ENCODE measurements around the gene TMEM14A. TPM values are rescaled to one million over a fixed set of nuclear protein-coding genes. Genes with fewer than 3 reads are reported as not detected.

TMEM14A gene
- total RNA-seq, 1 experiment from 2014 or later = 45.6 TPM

- ATAC-seq (peak; percentile 93), DNase-seq (ENCODE audit: low read depth, low spot score) (peak; percentile 25)
- Histone ChIP-seq H3K4me3 (ENCODE audit: low read depth in 2 of 2, low read length in 2 of 2) (no peak overlapping the region), H3K4me1 (ENCODE audit: control insufficient read depth, insufficient read depth, low read length) (no peaks in the 10 kb centered on the region), H3K36me3 (ENCODE audit: control insufficient read depth, insufficient read depth, low read length) (no peaks in the 10 kb centered on the region), H3K27ac (ENCODE audit: low read length) (no peak overlapping the region), H3K27me3 (ENCODE audit: control insufficient read depth, insufficient read depth, low read length) (no peaks in the 10 kb centered on the region), H3K9me3 (ENCODE audit: control insufficient read depth, insufficient read depth, low read depth, low read length) (no peaks in the 10 kb centered on the region)
- POLR2A ChIA-PET = interaction anchor here (0.6 kb wide), 1 partner anchor 600 kb away, joined by 5 read pairs; no protein-coding TSS in a partner anchor
- TF ChIP-seq, protein P1, sequence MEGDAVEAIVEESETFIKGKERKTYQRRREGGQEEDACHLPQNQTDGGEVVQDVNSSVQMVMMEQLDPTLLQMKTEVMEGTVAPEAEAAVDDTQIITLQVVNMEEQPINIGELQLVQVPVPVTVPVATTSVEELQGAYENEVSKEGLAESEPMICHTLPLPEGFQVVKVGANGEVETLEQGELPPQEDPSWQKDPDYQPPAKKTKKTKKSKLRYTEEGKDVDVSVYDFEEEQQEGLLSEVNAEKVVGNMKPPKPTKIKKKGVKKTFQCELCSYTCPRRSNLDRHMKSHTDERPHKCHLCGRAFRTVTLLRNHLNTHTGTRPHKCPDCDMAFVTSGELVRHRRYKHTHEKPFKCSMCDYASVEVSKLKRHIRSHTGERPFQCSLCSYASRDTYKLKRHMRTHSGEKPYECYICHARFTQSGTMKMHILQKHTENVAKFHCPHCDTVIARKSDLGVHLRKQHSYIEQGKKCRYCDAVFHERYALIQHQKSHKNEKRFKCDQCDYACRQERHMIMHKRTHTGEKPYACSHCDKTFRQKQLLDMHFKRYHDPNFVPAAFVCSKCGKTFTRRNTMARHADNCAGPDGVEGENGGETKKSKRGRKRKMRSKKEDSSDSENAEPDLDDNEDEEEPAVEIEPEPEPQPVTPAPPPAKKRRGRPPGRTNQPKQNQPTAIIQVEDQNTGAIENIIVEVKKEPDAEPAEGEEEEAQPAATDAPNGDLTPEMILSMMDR (IDR thresholded peaks at IDR 0.05) = peak; percentile 84
- TF ChIP-seq POLR2AphosphoS5 (IDR thresholded peaks at IDR 0.05; ENCODE audit: low read depth, low read length) = no peak
- BruUV-seq (replicated peaks) = no TSS peak
- intact Hi-C loops (cut with micrococcal nuclease; ENCODE audit: unreplicated experiment) = no loop called here
- CTCF ChIA-PET = no interaction called here
- in situ Hi-C loops (cut with HindIII; ENCODE audit: low pct_unique_long_range_greater_than_20kb, low sequenced_read_pairs) = no loop called here
Measured at GRCh38 chr6:52724406-52725121, 53.7 kb downstream of the TMEM14A start.

- in situ Hi-C loops (cut with HindIII; ENCODE audit: low pct_unique_long_range_greater_than_20kb, low sequenced_read_pairs) (no loop called here), intact Hi-C loops (cut with micrococcal nuclease; ENCODE audit: unreplicated experiment) (no loop called here)
- no peak overlapping the region for H3K4me3 ChIP-seq (ENCODE audit: low read depth in 2 of 2, low read length in 2 of 2)
- H3K36me3 ChIP-seq (ENCODE audit: control insufficient read depth, insufficient read depth, low read length) = no peaks in the 10 kb centered on the region
- ChIA-PET POLR2A (interaction anchor here (0.6 kb wide), 1 partner anchor 600 kb away, joined by 5 read pairs; no protein-coding TSS in a partner anchor), CTCF (no interaction called here)
- no peak for DNase-seq (ENCODE audit: low read depth, low spot score)
- 0 out of 2 replicates have a peak, but pooled peaks have one; percentile 15 for ATAC-seq
- no peaks in the 10 kb centered on the region for H3K9me3 ChIP-seq (ENCODE audit: control insufficient read depth, insufficient read depth, low read depth, low read length)
- no peak overlapping the region for H3K27ac ChIP-seq (ENCODE audit: low read length)
- H3K27me3 ChIP-seq (ENCODE audit: control insufficient read depth, insufficient read depth, low read length) = no peaks in the 10 kb centered on the region
- H3K4me1 ChIP-seq (ENCODE audit: control insufficient read depth, insufficient read depth, low read length) = no peaks in the 10 kb centered on the region
- no TSS peak for BruUV-seq (replicated peaks)
- TF ChIP-seq, protein P1 (IDR thresholded peaks at IDR 0.05) = no peak
- TF ChIP-seq REST (IDR thresholded peaks at IDR 0.05; ENCODE audit: insufficient read depth in 1 of 2, low read depth in 2 of 2, low read length in 1 of 2) (no peak), POLR2AphosphoS5 (IDR thresholded peaks at IDR 0.05; ENCODE audit: low read depth, low read length) (no peak)
Measured at GRCh38 chr6:52725143-52725534, 54.2 kb downstream of the TMEM14A start.
